Stimulated activated CD4-positive, alpha-beta T cell treated with anti-CD3 and anti-CD28 coated beads, TNF-alpha, amount 100 ng/mL, for 4 hours (primary cell): Measurements from ENCODE around the gene PAQR8.
A peak's percentile ranks its signal among the peaks of the same experiment; 100 is the strongest.

ENCODE experiments used
- DNase-seq, 3 experiments: peaks; one replicate each; pipeline ENCODE4 v3.0.0-alpha.2; 2020; ENCODE audit warnings: low read depth in 3 of 3

Gene PAQR8

DNA sequence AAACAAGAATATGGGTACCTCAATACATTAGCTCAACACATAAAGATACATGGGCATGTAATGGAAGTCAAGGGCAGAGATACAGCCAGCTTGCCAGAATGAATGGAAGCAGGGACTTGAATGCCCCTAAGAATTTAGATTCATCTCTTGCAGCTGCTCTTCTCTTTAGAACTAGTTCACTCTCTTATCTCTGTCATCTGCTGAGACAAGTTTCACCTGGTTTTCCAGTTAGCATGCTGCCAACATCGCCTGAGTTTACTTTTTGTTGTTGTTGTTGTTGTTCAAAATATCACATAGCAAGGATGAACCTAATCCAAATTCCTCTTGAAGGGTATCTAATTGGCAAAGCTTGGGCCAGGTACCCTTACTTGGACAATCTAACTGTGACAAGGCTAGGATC, 14.1 kb upstream of the PAQR8 start:
- DNase-seq = no peak

DNA sequence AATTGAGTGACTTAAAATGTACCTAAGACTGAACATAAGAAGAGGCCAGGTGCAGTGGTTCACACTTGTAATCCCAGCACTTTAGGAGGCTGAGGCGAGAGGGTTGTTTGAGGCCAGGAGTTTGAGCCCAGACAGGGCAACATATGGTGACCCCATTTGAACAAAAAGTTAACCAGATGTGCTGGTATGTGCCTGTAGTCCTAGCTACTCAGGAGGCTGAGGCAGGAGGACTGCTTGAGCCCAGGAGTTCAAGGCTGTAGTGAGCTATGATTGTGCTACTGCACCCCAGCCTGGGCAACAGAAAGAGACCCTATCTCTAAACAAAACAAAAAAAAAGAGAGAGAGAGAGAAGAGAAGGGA, 10.1 kb upstream of the PAQR8 start:
- no peak for DNase-seq

DNA sequence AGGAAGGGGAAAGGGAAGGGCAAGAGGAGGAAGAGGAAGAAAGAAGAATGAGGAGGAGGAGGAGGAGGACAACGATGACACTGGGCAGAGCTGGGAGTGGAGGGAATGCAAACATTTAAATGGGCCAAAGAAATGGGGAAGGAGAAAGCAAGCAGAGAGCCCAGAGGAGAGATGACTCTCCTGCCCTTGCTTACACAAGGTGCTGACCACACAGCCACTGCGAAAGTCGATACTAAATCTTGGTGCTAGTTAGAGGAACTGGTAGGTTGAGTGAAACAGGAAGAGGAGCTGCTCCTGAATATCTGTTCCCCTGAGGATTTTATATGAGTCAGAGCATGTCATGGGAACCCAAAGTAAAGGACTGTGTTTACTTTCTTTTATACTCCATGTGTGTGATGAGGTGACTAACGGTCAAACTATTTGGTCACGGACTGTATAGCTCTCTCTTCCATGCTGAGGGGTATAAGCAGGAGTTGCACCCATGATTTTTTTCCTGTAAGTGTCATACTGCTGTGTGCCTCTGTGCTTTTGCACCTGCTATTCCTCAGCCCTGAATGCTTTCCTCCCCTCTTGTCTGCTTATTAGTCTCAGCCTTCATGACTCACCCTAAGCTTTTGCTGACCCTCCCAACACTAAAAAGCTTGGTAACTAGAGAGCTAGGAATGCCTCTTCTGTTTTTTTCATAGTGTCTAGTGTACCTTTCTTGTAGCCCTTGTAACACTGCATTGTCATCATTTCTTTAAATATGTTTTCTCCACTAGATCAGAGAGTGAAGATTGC, 9.5 kb upstream of the PAQR8 start:
- DNase-seq = no peak

DNA sequence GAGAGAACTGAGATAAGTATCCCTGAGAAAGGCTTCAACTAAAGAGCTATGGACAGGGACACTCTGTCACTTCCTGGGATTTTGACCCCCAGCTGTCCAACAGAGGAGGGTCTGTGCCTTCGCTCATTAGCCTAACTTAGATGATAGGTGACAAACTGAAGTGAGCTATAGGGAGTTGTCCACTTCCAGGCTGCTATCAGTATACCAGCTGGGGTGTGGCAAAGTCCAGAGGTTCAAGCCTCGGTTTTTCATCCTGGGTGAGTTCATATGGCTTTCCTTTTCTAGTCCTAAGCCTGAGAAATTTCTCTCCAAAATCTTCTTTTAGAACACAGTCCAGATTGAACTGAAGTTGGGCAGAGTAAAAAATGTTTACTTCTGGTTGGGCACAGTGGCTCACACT, 5.9 kb upstream of the PAQR8 start:
- no peak for DNase-seq

DNA sequence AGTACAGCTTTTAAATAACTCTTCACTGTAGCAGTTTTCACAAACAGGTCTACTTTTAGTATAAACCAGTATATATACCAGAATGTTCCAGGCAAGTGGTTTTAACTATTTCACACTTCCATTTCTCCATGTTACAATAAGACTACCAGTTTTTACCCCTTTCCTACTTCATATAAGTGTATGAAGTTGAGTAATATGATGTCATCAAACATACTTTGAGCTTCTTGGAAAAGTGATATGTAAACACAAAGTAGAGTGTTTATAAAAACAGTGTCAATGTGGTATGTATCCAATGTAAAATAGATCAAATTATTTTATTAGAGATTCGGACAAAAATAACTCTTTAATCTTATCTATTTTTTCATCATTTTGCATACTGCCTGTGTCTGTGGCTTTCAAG, 2.5 kb upstream of the PAQR8 start:
- DNase-seq = no peak

DNA sequence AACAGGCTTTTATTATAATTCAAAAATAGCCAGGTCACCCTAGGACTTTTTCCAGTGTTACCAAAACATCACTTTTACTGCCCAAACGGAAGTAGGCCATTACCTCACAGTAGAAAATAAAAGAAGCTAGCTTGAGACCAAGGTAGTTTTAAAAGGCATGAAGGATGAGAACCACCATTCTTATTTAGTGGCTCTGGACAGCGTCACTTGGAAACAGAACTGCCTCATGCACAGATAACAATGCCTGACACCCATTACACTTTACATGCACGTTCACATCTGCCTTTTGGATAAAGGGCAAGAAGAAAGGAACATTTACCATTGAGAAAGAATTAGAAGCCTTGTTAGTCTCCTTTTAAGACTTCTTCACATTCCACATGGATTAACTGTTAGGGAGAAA, 1.9 kb upstream of the PAQR8 start:
- no peak for DNase-seq

DNA sequence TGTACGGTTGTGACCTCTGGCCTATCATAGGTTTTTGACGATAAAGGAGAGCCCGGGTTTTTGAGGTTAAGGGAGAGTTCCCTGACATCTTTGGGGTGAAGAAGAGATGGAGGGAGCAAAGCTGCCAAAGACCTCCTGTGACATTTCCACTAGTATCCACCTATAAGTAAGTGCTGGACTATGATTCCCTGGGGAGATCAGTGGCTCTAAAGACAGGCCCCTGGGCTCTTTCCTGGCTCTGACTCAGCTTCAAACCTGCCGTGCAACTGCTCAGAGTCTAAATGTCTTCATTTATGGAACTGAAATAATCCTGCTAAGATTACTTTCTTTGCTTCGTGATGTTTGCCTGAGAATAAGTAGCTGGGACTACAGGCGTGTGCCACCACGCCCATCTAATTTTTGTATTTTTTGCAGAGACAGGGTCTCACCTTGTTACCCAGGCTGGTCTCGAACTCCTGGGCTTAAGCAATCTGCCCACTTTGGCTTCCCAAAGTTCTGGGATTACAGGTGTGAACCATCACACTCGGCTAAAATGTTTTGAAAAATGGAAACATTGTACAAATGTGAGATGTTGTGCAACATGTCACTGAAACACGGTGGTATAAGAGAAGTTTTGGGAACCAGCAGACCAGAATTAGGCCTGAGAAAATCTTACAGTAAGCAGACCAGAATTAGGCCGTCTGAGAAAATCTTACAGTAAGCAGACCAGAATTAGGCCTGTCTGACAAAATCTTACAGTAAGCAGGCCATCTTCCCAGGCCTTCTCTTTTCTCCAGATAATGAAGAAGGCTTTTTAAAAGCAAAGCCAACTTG, 1.1 kb upstream of the PAQR8 start:
- DNase-seq = no peak

DNA sequence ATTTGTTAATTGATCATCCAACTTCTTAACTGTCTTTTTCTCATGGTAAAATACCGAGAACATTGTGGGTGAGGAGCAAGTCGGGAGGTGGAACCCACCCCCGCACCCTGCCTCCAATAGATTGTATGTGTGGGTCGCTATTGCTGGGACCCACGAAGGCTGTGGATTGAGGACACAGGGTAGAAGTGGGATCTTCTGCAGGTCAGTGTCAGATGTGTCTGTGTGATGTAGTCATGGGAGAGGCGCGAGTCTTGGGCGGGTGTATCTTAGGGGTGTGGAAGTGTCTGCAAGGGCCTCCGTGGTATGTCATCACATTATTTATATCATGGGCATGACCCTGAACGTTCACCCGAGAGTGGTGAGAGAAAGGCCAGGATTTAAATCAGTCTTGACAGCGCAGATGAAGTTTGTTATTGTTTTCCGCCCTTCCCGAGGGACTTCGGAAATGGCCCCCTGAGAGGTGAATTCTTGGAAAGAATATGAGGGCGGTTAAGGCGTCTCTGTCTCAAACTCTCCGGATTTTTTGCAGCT, 472 bp upstream of the PAQR8 start:
- no peak for DNase-seq

DNA sequence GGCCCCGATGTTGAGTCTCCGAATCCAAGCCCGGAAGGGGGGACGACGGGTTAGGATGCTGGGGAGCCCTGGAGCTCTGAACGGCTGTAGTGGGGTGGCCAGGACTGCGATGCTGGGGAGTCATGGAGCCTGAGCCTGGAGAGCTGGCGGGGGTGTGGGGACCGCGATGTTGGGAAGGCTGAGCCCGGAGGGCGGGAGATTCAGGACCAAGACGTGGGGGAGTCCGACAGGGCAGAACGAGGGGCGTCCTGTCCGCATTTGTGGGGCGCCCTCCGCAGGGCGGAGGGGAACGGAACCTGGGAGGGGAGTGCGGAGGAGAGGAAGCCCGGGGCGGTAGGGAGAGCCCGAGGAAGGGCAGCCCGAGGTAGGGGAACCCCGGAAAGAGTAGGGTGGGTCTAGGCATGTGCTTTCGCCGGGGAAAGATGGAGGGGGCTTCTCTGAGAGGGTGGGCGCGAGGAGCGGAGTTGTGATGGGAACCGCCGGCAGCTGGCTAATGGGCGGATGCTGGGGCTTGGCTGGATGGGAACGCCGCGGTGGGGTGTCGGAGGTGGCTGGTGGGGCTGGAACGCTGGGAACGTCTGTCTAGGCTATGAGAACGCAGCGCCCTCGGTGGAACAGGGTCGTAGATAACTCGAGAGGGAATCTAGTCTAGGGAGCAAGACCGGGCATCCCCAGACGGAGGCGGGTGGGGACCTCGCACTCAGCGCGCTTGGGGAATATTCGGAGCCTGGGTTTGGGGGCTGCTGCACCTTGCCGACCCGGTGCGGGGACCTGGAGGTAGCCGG, 684 bp downstream of the PAQR8 start:
- peak in 2 of 3 experiments; percentile 16 to 30 for DNase-seq

DNA sequence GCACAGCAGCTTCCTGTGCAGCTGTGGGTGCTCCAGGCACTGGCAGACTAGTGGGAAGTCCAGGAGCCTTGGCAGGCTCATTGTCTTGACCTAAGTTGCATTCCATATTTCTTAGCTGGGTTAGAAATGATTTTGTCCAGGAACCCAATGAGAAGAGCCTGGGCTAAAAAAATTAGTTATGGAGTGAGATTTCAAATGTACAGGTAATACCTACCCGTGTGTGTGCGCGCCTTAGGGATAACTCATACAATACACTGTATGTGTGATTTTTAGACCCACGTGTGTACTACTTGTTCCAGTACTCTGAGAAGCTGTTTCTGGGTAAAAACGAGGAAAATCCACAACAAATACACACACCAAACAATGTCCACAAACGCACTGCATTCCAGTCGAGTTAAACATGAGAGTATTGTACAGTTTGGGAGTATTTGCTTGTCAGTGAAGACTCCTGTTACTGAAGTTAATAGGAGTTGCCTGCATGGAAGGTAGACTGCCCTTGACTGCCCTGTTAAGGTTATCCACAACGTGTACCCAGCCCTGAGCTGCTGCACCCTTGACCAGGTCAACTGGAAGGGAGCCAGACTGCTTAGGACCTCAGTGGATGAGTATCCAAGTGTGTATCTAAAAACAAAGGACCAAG, 1.4 kb downstream of the PAQR8 start:
- no peak for DNase-seq

DNA sequence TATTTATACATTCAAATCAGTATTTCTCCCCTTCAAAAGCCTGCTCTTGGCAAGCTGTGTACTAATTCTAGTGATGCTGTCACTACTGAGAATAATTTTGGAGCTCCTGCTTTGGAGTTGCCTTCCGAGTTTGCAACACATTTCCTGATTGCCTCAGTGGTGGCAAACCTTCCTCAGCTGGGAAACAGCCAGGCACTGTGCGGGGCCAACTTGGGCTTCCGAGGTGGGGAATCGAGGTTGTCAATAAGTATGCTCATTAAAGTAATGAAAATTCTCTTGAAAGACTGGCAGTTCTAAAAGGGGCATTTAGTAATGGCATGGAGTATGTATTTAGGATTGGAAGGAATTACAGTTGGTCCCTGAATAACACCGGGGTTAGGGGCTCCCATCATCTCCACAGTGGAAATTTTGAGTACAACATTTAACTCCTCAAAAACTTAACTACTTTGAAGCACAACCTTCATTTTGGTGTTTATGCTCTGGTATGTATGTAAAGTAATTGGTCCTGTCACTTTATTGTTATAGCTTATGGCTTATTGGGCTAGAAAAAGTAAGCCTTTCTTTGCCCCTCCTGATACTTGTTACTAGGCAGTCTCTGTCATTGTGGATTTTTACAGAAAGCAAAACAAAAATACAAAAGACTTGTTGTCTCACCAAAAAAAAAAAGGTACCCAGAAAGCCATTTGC, 2.7 kb downstream of the PAQR8 start:
- no peak for DNase-seq

DNA sequence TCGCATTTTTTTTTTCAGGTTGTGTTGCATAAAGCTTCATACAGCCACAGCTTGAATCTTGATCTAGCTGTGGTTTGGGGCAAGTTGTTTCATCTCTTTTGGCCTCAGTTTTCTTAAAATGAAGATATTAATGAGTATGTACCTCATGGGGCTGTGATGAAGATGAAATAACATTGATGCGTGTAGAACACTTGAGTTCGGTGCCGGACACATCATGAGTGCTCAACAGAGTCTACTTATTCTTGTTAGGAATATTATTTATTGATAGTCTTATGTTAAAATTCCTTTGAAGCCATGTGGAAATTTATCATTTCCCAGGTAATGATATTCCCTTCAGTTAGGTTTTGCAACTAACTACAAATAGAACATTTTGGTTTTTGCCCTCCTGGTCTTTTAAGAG, 3.4 kb downstream of the PAQR8 start:
- DNase-seq = no peak

DNA sequence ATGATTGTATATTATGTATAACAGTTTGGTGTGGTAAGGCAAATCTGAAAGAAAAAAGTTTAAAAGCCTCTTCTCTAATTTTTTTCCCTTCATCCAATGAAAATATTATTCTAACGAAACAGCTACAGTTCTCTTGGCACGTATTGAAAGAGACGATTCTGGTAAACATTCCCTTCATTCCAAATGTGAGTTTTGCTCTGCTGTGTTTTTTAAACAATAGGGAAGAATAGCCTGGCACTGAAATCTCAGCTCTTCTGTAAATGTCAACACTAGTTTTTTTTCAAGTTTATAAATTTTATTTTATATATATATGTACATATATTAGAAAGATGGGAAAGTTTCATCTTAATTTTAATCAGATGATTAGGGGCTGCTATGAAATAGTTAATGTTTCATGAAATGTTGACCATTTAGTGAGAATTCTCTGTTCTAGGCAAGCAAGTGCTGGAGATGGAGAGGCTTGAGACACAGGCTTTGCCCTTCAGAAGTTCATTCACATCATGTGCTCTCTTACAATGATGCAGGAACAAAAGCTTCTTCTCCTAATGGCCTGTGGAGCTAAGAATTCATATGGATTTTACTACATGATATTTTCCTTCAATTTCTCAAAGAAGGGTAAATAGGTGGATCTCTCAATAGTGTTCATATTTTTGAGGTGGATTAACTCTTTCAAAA, 4.1 kb downstream of the PAQR8 start:
- no peak for DNase-seq

DNA sequence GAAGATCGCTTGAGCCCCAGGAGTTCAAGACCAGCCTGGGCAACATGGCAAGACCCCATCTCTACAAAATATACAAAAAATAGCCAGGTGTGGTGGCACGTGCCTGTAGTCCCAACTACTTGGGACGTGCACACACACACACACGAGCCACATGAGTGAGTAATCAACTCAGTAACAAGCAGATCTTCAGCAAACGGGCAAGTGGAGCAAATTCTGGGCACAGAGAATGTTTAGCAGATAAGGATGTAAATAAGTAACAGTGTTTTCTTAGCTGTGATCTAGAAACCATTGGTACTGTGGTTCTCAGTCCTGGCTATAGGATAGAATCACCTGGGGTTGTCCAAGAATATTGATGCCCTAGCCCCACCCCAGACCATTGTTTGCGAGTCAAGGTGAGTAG, 6.1 kb downstream of the PAQR8 start:
- no peak for DNase-seq

DNA sequence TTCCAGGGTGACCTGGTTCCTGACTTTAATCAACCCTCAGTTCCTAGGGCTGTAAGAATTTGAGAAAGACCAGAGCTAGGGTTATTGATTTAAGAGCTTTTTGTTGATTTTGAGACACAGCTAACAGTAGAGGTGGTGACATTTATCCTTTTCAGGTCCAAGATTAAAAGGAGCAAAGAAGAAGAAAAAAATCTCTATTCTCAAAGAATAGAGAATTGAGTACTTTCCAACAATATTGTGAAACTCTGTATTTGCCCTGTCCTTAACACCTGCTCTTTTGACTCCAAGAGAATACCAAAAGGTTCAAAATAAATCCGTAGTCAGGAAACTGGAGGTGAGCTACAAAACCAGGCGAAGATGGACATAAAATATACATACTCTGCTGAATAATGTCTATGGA, 7.3 kb downstream of the PAQR8 start:
- DNase-seq = no peak

DNA sequence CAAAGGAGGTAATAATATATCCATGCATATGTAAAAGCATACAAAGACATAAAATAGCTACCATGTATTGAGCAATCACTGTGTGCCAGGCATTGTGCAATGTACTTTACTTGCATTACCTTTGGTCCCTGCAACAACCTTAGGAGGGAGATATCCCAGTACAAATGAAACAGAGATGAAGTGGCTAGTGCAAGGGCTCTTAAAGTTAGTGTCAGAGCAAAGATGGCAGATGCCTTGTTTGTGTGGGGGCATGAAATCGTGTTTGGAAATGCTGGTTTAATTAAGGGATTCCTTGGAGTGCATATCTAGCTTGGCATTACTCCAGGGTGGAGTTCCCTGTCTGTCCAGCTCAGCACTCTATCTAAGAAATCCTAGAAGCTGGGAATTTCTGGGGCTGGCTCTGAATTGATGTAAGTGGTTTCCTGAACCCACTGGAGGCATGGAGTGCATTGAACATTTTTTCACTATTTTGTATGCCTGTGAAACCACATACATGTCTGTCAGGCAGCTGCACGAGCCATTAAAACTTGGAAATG, 9.8 kb downstream of the PAQR8 start:
- no peak for DNase-seq

DNA sequence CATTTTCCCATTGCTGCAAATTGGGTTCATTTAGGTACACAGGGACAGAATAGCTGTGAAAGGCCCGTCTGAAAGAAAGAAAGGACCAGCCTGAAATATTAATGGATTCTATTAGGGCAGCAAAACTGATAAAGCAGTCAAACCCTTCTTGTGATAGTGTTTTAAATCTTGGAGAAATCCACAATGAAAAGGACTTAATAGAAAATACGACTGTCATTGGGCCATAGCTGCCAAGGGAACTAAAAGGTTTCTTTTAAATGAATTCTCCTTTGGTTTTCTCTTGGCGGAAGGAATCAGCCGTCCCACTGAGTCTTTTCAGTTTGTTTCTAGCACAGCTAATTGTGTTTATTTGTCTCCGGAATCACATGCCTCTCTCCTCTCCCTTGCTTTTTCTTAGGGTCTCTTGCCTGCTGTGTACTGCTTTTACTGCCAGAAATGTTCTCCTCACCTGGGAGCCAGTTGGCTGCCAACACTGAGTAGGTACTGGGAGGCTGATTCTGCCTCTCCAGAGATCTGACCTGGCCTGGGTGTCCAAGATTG, 11.3 kb downstream of the PAQR8 start:
- no peak for DNase-seq

DNA sequence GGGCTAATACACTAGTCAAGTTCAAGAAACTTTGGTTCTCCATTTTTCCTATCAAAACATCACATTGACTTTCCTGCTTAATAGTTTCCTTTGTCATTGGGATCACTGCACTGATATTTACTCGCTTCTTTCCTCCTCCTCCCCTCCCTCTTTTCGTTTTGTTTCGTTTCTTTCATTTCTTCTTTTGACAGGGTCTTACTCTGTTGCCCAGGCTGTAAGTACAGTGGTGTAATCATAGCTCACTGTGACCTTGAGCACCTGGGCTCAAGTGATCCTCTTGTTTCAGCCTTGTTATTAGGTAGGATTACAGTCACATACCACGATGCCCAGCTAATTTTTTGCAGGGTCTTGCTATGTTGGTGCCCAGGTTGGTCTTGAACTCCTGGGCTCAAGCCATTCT, 12.3 kb downstream of the PAQR8 start:
- no peak for DNase-seq

DNA sequence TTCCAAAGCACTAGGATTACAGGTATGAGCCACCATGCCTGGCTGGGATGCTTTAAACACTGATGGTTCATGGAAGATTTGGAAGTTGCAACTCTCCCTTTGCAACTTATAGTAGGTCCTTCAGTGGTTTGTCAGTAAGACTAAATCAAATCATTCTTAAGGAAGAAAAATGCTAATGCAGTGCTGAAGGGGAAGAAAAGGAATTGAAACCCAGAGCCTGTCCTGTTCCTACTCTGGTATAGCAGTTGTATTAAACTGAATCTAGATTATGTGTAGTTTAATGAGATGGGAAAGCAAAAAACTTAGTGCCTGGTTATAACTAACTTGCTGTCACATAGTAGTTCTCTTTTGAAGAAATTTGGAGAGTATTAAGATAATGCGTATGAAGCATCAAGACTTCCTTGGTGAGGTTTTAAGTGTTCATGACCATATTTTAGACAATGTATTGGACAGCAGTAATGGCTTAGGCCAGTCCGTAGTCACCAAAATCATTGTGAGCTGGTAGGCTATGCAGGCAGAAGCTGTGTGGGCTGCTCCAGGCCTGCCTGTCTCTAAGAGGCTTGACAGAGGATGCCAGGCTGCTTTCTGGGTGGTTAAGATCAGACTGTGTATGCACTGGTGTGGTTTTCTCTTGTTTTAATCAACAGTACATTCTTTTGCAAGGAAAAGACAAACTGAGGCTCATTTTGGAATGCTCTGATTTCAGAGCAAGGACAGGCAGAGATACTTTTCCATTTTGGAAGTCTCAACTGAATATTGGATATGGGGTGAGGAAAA, 14.0 kb downstream of the PAQR8 start:
- DNase-seq = no peak
